BE2C (cell line): ENCODE results near the gene WT1.

Experiments
- DNase-seq: peaks from one replicate; pipeline ENCODE4 v3.0.0-alpha.2; 2020
- H3K27me3 ChIP-seq: fragments of 250-450 bp; sonication (Bioruptor Pico); 2 replicates; pipeline ENCODE4 v1.5.1; 2020; ENCODE audit warnings: mild to moderate bottlenecking
- H3K36me3 ChIP-seq: fragments of 250-450 bp; sonication (Bioruptor Pico); 2 replicates; pipeline ENCODE4 v1.5.1; 2020; ENCODE audit warnings: mild to moderate bottlenecking
- H3K4me1 ChIP-seq: fragments of 250-450 bp; sonication (Bioruptor Pico); 2 replicates; pipeline ENCODE4 v1.5.1; 2020
- H3K4me3 ChIP-seq: 2 replicates; pipeline ENCODE4 v1.5.1; 2011; ENCODE audit warnings: low read depth, low read length
- H3K9me3 ChIP-seq: fragments of 250-450 bp; sonication (Bioruptor Pico); 2 replicates; pipeline ENCODE4 v1.5.1; 2020
- TF ChIP-seq, protein P1 (sequence below): IDR thresholded peaks from 2 replicates; pipeline ENCODE4 v1.5.1; 2012; ENCODE audit warnings: mild to moderate bottlenecking, low read depth, low read length

WT1 gene

DNA sequence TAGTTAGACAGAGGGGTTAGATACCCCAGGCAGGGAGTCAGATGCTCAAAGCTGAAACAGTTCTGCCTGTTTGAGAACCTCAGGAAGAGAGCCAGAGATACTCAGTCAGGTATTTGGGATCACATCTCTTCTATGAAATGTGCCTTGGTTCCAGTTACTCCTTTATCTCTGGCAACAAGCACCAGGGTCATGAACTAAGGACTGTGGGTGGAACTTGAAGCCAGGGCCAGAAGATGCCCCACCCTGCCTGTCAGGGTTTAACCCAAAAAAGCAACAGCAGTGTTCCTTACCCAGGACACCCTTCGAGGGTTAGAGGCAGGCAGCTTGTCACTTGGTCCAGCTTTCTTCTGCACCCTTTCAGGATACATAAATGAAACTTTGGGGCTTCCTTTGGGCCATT lies 15.0 kb upstream of the WT1 start:
- TF ChIP-seq, protein P1, sequence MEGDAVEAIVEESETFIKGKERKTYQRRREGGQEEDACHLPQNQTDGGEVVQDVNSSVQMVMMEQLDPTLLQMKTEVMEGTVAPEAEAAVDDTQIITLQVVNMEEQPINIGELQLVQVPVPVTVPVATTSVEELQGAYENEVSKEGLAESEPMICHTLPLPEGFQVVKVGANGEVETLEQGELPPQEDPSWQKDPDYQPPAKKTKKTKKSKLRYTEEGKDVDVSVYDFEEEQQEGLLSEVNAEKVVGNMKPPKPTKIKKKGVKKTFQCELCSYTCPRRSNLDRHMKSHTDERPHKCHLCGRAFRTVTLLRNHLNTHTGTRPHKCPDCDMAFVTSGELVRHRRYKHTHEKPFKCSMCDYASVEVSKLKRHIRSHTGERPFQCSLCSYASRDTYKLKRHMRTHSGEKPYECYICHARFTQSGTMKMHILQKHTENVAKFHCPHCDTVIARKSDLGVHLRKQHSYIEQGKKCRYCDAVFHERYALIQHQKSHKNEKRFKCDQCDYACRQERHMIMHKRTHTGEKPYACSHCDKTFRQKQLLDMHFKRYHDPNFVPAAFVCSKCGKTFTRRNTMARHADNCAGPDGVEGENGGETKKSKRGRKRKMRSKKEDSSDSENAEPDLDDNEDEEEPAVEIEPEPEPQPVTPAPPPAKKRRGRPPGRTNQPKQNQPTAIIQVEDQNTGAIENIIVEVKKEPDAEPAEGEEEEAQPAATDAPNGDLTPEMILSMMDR = no peak
- no peaks in the 10 kb centered on the region for H3K36me3 ChIP-seq
- no peak for DNase-seq
- H3K9me3 ChIP-seq = no peaks in the 10 kb centered on the region
- H3K27me3 ChIP-seq = no peaks in the 10 kb centered on the region
- no peaks in the 10 kb centered on the region for H3K4me1 ChIP-seq
- H3K4me3 ChIP-seq = no peak overlapping the region

DNA sequence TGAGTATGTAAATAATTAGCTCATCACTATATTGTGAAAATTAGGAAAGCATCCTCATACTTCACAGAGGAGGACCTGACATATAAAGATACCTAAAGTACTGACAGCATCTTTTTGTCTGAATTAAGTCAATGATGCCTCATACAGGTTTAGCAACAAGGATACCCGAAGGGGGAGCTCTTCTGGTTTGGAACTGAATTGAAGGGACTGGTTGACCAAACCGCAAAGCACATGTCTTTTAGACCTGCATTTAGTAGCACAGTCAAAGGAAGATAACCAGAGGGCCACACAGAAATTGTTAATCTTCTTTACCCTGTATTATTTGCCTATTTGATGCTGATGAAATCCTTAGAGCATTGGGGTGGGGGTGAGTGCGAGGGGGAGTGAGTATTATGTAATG lies 12.9 kb upstream of the WT1 start:
- DNase-seq = peak; percentile 33
- TF ChIP-seq, protein P1 = peak; percentile 52
- Histone ChIP-seq H3K36me3 (no peaks in the 10 kb centered on the region), H3K27me3 (no peaks in the 10 kb centered on the region), H3K9me3 (no peaks in the 10 kb centered on the region), H3K4me1 (no peaks in the 10 kb centered on the region), H3K4me3 (no peak overlapping the region)

DNA sequence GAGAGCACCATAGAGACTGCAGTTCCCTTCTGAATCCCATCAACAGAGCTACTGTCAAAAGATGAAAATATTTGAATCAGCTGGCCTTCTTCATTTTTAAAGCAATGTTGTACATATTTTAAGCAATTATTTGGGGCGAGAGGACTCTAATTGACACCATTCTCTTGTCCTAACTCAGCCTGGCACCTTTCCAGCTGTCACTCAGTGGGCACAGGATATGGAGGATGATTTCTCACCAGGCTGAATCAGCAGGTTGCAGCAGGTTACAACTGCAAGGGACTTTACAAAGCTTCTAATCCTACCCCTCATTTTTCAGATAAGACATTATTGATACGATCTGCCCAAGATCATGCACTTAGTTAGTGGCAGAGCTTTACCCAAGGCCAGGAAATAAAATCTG lies 11.9 kb upstream of the WT1 start:
- no peak for DNase-seq
- no peak overlapping the region for H3K4me3 ChIP-seq
- no peaks in the 10 kb centered on the region for H3K9me3 ChIP-seq
- no peaks in the 10 kb centered on the region for H3K36me3 ChIP-seq
- no peaks in the 10 kb centered on the region for H3K4me1 ChIP-seq
- no peaks in the 10 kb centered on the region for H3K27me3 ChIP-seq
- TF ChIP-seq, protein P1 = no peak

DNA sequence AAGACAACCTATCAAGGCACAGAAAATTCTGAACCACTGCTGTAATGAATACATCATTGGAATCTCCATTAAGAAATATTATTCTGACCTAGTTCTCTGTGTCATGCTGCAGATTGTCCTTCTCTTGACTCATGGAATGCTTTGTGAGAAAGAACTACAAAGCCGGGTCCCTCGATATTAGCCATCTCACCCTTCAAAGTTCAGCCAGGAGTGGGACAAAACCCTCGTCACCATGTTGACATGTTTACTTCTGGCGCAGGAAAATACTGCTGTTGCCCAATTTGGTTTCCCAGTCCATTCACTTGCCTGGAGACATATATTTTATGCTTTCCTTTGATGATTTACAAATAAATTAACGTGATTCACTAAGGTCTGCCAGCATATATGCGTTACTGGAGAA lies 10.9 kb upstream of the WT1 start:
- DNase-seq = no peak
- no peaks in the 10 kb centered on the region for H3K36me3 ChIP-seq
- H3K4me1 ChIP-seq = no peaks in the 10 kb centered on the region
- TF ChIP-seq, protein P1 = no peak
- no peaks in the 10 kb centered on the region for H3K27me3 ChIP-seq
- no peaks in the 10 kb centered on the region for H3K9me3 ChIP-seq
- no peak overlapping the region for H3K4me3 ChIP-seq

DNA sequence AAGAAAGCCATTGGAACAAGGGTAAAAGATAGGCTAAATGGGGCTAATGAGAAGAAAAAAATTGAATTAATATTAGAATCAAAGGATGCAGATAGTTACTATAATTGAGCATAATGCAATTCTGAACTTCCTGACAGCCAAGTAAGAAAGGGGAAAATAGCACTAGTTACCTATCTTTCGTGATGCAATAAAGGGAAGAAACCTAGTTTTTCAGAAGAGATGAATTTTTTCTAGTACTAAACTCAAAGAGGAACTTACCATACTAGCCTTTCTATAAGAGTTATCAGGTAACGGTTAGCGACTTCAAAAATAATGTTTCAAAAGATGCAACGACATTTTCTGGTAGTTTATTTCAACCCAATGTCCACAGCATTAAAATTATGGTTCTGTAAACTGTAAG lies 8.8 kb upstream of the WT1 start:
- H3K27me3 ChIP-seq = no peaks in the 10 kb centered on the region
- H3K9me3 ChIP-seq = no peaks in the 10 kb centered on the region
- TF ChIP-seq, protein P1 = no peak
- no peak for DNase-seq
- no peaks in the 10 kb centered on the region for H3K36me3 ChIP-seq
- H3K4me3 ChIP-seq = no peak overlapping the region
- no peaks in the 10 kb centered on the region for H3K4me1 ChIP-seq

DNA sequence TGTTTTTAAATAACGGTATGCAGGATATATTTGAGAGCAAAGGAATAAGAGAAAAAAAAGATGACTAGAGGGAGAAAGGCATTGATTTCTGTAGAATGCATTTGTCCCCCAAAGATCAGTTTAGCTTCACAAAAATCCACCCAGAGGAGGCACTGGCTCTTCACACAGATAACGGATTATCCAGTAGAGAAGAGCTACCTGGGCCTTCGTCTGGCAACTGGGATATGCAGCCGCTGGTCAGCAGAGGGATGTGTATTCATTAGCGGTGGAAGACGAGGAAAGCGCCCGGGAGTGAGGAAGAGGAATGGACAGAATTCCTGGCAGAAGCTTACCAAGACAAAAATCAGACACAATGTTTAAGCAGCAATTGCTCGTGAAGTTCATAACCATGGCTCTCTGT lies 5.6 kb upstream of the WT1 start:
- no peaks in the 10 kb centered on the region for H3K27me3 ChIP-seq
- TF ChIP-seq, protein P1 = no peak
- H3K4me1 ChIP-seq = no peaks in the 10 kb centered on the region
- H3K9me3 ChIP-seq = no peaks in the 10 kb centered on the region
- no peak overlapping the region for H3K4me3 ChIP-seq
- DNase-seq = no peak
- H3K36me3 ChIP-seq = no peaks in the 10 kb centered on the region
